Upper lobe of left lung (tissue), 6 donors: ENCODE measurements around the gene PROSER2. TPM values are rescaled to one million over a fixed set of nuclear protein-coding genes. Genes with fewer than 3 reads are reported as not detected.
"Not testable (repeated sequence)": the region's sequence is repeated elsewhere in the genome, so short reads cannot be mapped to it uniquely, and the experiment has no call there.

ENCODE experiments used
- ATAC-seq, 2 donors: fragments of 200-7000 bp; cut with Tn5 transposase; one replicate each; pipeline ENCODE4 v1.9.1; 2022; ENCODE audit warnings: mild to moderate bottlenecking in 2 of 2, moderate library complexity in 2 of 2; ENCODE audit not compliant: low FRiP score in 2 of 2
- DNase-seq, 2 donors: peaks; one replicate each; pipeline ENCODE4 v3.0.0-alpha.2; 2019 to 2020
- H3K27ac ChIP-seq, 4 donors: fragments of 200-600 bp; sonication (generic); one replicate each; pipeline ENCODE4 v1.5.1; 2016 to 2019
- H3K27me3 ChIP-seq, 4 donors: fragments of 200-600 bp; sonication (generic); one replicate each; pipeline ENCODE4 v1.5.1; 2017 to 2019
- H3K36me3 ChIP-seq, 4 donors: fragments of 200-600 bp; sonication (generic); one replicate each; pipeline ENCODE4 v1.5.1; 2016 to 2019
- H3K4me1 ChIP-seq, 4 donors: fragments of 200-600 bp; sonication (generic); one replicate each; pipeline ENCODE4 v1.5.1; 2018 to 2019
- H3K4me3 ChIP-seq, 4 donors: fragments of 200-600 bp; sonication (generic); one replicate each; pipeline ENCODE4 v1.5.1; 2017 to 2019; ENCODE audit warnings: mild to moderate bottlenecking in 2 of 4, moderate library complexity in 1 of 4
- H3K9me3 ChIP-seq, 4 donors: fragments of 200-600 bp; sonication (generic); one replicate each; pipeline ENCODE4 v1.5.1; 2018 to 2019
- EP300 ChIP-seq, 4 donors: sonication (generic); formaldehyde crosslinking; IDR thresholded peaks; one replicate each; pipeline ENCODE4 v1.5.1; 2017; ENCODE audit warnings: antibody characterized with exemption in 4 of 4, control low read depth in 2 of 4
- POLR2A ChIP-seq, 4 donors: fragments of 450-650 bp; IDR thresholded peaks; one replicate each; pipeline ENCODE4 v1.5.1; 2016 to 2017; ENCODE audit warnings: antibody characterized with exemption in 4 of 4, mild to moderate bottlenecking in 2 of 4
- POLR2AphosphoS5 ChIP-seq, 2 donors: sonication (generic); formaldehyde crosslinking; IDR thresholded peaks; one replicate each; pipeline ENCODE4 v1.5.1; 2017; ENCODE audit warnings: antibody characterized with exemption in 2 of 2
- WGBS, 2 donors: methylation state at CpG; one replicate each; pipeline ENCODE4 v1.1.5; 2017 to 2018; 5-methylcytosine and 5-hydroxymethylcytosine counted together
- total RNA-seq, 6 donors: library from RNA; depleted of rRNA in 4 of 6; stranded (reverse); fragments of >200 nt in 4 of 6; gene quantifications; one replicate each; pipeline versions ENCODE4 v1.1.0 to v1.2.1, GENCODE V29; 2016 to 2021
- TF ChIP-seq, protein P1 (sequence below), 6 experiments: fragments of 450-650 bp in 4 of 6; fragments of 200-600 bp in 2 of 6; sonication (generic) in 2 of 6; IDR thresholded peaks; one replicate each; pipeline ENCODE4 v1.5.1; 2016 to 2019; ENCODE audit warnings: antibody characterized with exemption in 6 of 6
- donor health status: DM: no; HTN: no; CAD: no; lungs with moderate emphysema.
- donor health status: DM: no; HTN: yes; CAD: no; lungs with severe emphysema.

The PROSER2 gene
- total RNA-seq, 6 donors from 2014 or later = 19.8 to 64.5 (median 24.7) TPM

DNA sequence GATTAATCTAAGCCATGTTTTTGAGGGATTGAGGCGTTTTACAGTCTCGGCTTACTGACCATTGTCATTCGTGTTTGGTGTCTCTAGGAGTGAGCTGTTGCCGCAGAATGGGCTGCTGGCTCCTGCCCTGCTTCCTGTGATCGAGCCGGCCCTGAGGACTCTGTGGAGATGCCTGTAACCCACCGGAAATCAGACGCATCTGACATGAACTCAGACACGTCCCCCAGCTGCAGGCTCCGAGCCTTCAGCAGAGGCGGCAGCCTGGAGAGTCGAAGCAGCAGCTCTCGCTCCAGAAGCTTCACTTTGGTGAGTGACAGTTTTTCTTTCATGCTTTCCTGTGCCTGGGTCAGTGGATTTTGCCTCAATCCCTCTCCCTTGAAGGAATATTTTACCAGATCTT is 28.8 kb downstream of the PROSER2 start:
- ATAC-seq (no peak), DNase-seq (no peak)
- Histone ChIP-seq H3K27ac (no peak overlapping the region), H3K4me1 (peaks cover 0 to 11% (median 0%) of the 10 kb centered on the region in 4 donors), H3K9me3 (no peaks in the 10 kb centered on the region), H3K27me3 (no peaks in the 10 kb centered on the region), H3K36me3 (peaks cover 0 to 31% (median 10%) of the 10 kb centered on the region in 4 donors), H3K4me3 (no peak overlapping the region)
- WGBS, 2 donors = 84 to 88% methylated on average over 8 to 13 of the region's 13 CpGs
- TF ChIP-seq POLR2A (IDR thresholded peaks at IDR 0.05) = no peak
- TF ChIP-seq POLR2AphosphoS5 (IDR thresholded peaks at IDR 0.05) = no peak
- TF ChIP-seq, protein P1, sequence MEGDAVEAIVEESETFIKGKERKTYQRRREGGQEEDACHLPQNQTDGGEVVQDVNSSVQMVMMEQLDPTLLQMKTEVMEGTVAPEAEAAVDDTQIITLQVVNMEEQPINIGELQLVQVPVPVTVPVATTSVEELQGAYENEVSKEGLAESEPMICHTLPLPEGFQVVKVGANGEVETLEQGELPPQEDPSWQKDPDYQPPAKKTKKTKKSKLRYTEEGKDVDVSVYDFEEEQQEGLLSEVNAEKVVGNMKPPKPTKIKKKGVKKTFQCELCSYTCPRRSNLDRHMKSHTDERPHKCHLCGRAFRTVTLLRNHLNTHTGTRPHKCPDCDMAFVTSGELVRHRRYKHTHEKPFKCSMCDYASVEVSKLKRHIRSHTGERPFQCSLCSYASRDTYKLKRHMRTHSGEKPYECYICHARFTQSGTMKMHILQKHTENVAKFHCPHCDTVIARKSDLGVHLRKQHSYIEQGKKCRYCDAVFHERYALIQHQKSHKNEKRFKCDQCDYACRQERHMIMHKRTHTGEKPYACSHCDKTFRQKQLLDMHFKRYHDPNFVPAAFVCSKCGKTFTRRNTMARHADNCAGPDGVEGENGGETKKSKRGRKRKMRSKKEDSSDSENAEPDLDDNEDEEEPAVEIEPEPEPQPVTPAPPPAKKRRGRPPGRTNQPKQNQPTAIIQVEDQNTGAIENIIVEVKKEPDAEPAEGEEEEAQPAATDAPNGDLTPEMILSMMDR (IDR thresholded peaks at IDR 0.05) = no peak
- no peak for TF ChIP-seq EP300 (IDR thresholded peaks at IDR 0.05)

DNA sequence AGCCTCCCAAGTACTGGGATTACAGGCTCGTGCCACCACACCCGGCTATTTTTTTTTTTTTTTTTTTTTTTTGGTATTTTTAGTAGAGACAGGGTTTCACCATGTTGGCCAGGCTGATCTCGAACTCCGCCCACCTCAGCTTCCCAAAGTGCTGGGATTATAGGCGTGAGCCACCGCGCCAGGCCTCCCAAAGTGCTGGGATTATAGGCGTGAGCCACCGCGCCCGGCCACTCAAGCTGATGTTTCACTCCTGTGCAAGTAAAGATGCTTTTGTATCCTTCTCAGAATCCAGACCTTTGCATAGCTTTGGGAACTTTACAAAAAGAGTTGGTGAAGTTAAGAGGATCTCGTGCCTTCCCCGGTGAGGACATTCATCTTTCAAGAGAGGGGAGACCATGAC is 29.5 kb downstream of the PROSER2 start:
- not testable (repeated sequence) for H3K27me3 ChIP-seq, H3K9me3 ChIP-seq, H3K27ac ChIP-seq, H3K4me3 ChIP-seq, ATAC-seq
- peak in 1 of 2 donors; percentile 53 for DNase-seq
- Histone ChIP-seq H3K36me3 (peaks cover 0 to 35% (median 10%) of the 10 kb centered on the region in 4 donors), H3K4me1 (peaks cover 0 to 11% (median 0%) of the 10 kb centered on the region in 4 donors)
- WGBS, 2 donors = 88 to 96% methylated on average over 6 to 13 of the region's 13 CpGs

DNA sequence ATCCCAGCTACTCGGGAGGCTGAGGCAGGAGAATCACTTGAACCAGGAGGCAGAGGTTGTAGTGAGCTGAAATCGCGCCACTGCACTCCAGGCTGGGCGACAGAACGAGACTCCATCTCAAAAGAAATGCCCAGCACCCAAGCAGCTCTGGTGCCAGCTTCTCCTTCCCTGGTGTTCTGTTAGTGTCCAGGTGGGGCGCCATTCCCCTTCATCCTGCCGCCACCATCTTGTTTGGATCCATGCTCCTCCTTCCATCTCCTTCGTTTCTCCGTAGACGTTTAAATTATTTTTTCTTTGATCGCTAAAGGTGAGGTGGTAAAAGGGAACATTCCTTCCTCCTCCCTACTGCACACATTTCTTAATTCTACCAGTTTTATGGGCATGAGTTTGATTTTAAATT is 30.3 kb downstream of the PROSER2 start:
- H3K27me3 ChIP-seq = no peaks in the 10 kb centered on the region
- H3K4me3 ChIP-seq = no peak overlapping the region
- ATAC-seq (no peak), DNase-seq (no peak)
- H3K36me3 ChIP-seq = peaks cover 0 to 40% (median 10%) of the 10 kb centered on the region in 4 donors
- peaks cover 0 to 11% (median 0%) of the 10 kb centered on the region in 4 donors for H3K4me1 ChIP-seq
- no peak overlapping the region for H3K27ac ChIP-seq
- no peaks in the 10 kb centered on the region for H3K9me3 ChIP-seq
- TF ChIP-seq POLR2AphosphoS5 (IDR thresholded peaks at IDR 0.05) (no peak), EP300 (IDR thresholded peaks at IDR 0.05) (no peak), POLR2A (IDR thresholded peaks at IDR 0.05) (no peak)
- TF ChIP-seq, protein P1 (IDR thresholded peaks at IDR 0.05) = peak in 1 of 6 experiments; percentile 5
- WGBS, 2 donors = 92 to 96% methylated on average over 11 of the region's 11 CpGs

DNA sequence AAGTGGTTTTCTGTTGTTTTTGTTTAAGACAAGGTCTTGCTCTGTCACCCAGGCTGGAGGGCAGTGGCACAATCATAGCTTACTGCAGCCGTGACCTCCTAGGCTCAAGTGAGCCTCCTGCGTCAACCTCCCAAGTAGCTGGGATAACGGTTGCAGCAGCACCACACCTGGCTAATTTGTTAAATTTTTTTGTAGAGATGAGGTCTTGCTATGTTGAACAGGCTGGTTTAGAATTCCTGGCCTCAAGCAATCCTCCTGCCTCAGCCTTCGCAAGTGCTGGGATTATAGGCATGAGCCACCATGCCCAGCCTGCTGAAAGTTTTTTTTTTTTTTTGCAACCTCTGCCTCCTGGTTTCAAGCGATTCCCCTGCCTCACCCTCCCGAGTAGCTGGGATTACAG is 31.1 kb downstream of the PROSER2 start:
- Histone ChIP-seq H3K4me3 (no peak overlapping the region), H3K4me1 (peaks cover 0 to 8% (median 0%) of the 10 kb centered on the region in 4 donors), H3K27me3 (no peaks in the 10 kb centered on the region), H3K27ac (no peak overlapping the region), H3K36me3 (peaks cover 0 to 42% (median 10%) of the 10 kb centered on the region in 4 donors), H3K9me3 (no peaks in the 10 kb centered on the region)
- TF ChIP-seq POLR2A (IDR thresholded peaks at IDR 0.05) (no peak), POLR2AphosphoS5 (IDR thresholded peaks at IDR 0.05) (no peak), EP300 (IDR thresholded peaks at IDR 0.05) (no peak)
- TF ChIP-seq, protein P1 (IDR thresholded peaks at IDR 0.05) = no peak
- ATAC-seq (no peak), DNase-seq (no peak)
- 93 to 96% methylated on average over 6 of the region's 6 CpGs for WGBS, 2 donors

DNA sequence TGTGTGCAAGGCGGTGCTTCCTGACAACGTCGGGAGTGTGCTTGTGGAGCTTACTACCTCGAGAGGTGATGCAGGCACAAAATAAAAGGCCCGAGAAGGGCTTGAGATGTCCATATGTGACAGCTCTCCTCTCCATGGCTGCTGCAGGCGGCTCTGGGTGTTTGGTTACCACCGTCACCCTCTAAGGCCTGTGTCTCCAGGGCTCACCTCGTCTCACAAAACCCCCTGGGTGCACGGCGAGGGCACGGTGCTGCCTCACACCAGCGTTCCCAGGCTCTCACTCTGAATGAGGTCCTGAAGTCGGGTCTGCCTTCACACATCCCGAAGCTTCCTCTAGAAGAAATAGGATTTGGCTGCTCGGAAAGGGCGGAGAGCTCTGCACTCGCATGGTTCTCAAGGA is 32.9 kb downstream of the PROSER2 start:
- WGBS, 2 donors = 88% methylated on average over 16 to 17 of the region's 17 CpGs
- DNase-seq (no peak), ATAC-seq (no peak)
- H3K4me3 ChIP-seq = no peak overlapping the region
- no peaks in the 10 kb centered on the region for H3K27me3 ChIP-seq
- H3K9me3 ChIP-seq = no peaks in the 10 kb centered on the region
- H3K36me3 ChIP-seq = peaks cover 0 to 54% (median 10%) of the 10 kb centered on the region in 4 donors
- H3K27ac ChIP-seq = no peak overlapping the region
- H3K4me1 ChIP-seq = no peaks in the 10 kb centered on the region
- TF ChIP-seq, protein P1 (IDR thresholded peaks at IDR 0.05) = no peak
- no peak for TF ChIP-seq POLR2A (IDR thresholded peaks at IDR 0.05)
- no peak for TF ChIP-seq EP300 (IDR thresholded peaks at IDR 0.05)
- TF ChIP-seq POLR2AphosphoS5 (IDR thresholded peaks at IDR 0.05) = no peak
